Smooth muscle cell (in vitro differentiated cells): Measurements from ENCODE around the gene IFFO2. TPM values are rescaled to one million over a fixed set of nuclear protein-coding genes. Genes with fewer than 3 reads are reported as not detected.

Source experiments
- DNase-seq: peaks from one replicate; lab custom pipeline; 2025; ENCODE audit not compliant: unreplicated experiment; lab: John Stamatoyannopoulos, UW
- H2AFZ ChIP-seq: fragments of 200-600 bp; sonication (generic); 2 replicates; pipeline ENCODE4 v1.6.0; 2016; ENCODE audit warnings: antibody characterized with exemption, low read depth, mild to moderate bottlenecking
- H3F3A ChIP-seq: fragments of 200-600 bp; sonication (generic); 2 replicates; pipeline ENCODE4 v1.6.0; 2017; ENCODE audit warnings: antibody characterized with exemption, low read depth
- H3K27ac ChIP-seq: fragments of 200-600 bp; sonication (generic); 2 replicates; pipeline ENCODE4 v1.5.1; 2016; ENCODE audit warnings: low read depth, mild to moderate bottlenecking
- H3K27me3 ChIP-seq: fragments of 200-600 bp; sonication (generic); 2 replicates; pipeline ENCODE4 v1.6.1; 2016; ENCODE audit warnings: low read depth, mild to moderate bottlenecking
- H3K36me3 ChIP-seq: fragments of 200-600 bp; sonication (generic); 2 replicates; pipeline ENCODE4 v1.5.1; 2016; ENCODE audit warnings: low read depth
- H3K4me1 ChIP-seq: fragments of 200-600 bp; sonication (generic); 2 replicates; pipeline ENCODE4 v1.5.1; 2016; ENCODE audit warnings: low read depth
- H3K4me2 ChIP-seq: fragments of 200-600 bp; sonication (generic); 2 replicates; pipeline ENCODE4 v1.6.0; 2016; ENCODE audit warnings: mild to moderate bottlenecking
- H3K4me3 ChIP-seq: fragments of 200-600 bp; sonication (generic); 2 replicates; pipeline ENCODE4 v1.5.1; 2016; ENCODE audit warnings: mild to moderate bottlenecking
- H3K79me2 ChIP-seq: fragments of 200-600 bp; sonication (generic); 2 replicates; pipeline ENCODE4 v1.6.0; 2016; ENCODE audit warnings: low read depth, mild to moderate bottlenecking
- H3K9ac ChIP-seq: fragments of 200-600 bp; sonication (generic); 2 replicates; pipeline ENCODE4 v1.6.0; 2016; ENCODE audit warnings: low read depth
- H3K9me3 ChIP-seq: fragments of 200-600 bp; sonication (generic); replicated peaks from 2 replicates; pipeline ENCODE4 v1.5.1; 2016; ENCODE audit warnings: low read depth
- H4K20me1 ChIP-seq: fragments of 200-600 bp; sonication (generic); 2 replicates; pipeline ENCODE4 v1.6.0; 2016; ENCODE audit warnings: low read depth
- WGBS: methylation state at CpG from one replicate; pipeline ENCODE4 v1.1.7; 2016; ENCODE audit warnings: low lambda C conversion rate; 5-methylcytosine and 5-hydroxymethylcytosine counted together
- polyA plus RNA-seq: library from polyadenylated mRNA; unstranded; fragments of >200 nt; fragmentation: Nextera tagmentation; extraction: Ambion mirVana; gene quantifications from 2 replicates; pipeline ENCODE4 v1.2.1, GENCODE V29; 2016
- total RNA-seq: library from RNA; depleted of rRNA; stranded (reverse); fragments of >200 nt; gene quantifications from 2 replicates; pipeline ENCODE4 v1.2.3, GENCODE V29; 2014
- TF ChIP-seq, protein P1 (sequence below): fragments of 200-600 bp; sonication (generic); IDR thresholded peaks from 2 replicates; pipeline ENCODE4 v1.5.1; 2017; ENCODE audit warnings: borderline replicate concordance, mild to moderate bottlenecking, antibody characterized with exemption; ENCODE audit not compliant: insufficient read depth, poor library complexity, severe bottlenecking

Gene IFFO2
- total and polyA plus RNA-seq, 2 experiments from 2014 or later = 5.7 to 19.1 TPM

- TF ChIP-seq, protein P1, sequence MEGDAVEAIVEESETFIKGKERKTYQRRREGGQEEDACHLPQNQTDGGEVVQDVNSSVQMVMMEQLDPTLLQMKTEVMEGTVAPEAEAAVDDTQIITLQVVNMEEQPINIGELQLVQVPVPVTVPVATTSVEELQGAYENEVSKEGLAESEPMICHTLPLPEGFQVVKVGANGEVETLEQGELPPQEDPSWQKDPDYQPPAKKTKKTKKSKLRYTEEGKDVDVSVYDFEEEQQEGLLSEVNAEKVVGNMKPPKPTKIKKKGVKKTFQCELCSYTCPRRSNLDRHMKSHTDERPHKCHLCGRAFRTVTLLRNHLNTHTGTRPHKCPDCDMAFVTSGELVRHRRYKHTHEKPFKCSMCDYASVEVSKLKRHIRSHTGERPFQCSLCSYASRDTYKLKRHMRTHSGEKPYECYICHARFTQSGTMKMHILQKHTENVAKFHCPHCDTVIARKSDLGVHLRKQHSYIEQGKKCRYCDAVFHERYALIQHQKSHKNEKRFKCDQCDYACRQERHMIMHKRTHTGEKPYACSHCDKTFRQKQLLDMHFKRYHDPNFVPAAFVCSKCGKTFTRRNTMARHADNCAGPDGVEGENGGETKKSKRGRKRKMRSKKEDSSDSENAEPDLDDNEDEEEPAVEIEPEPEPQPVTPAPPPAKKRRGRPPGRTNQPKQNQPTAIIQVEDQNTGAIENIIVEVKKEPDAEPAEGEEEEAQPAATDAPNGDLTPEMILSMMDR = no peak
- peaks cover 65% of the 10 kb centered on the region for H3K79me2 ChIP-seq
Observed at GRCh38 chr1:18954270-18955071, 2.0 kb downstream of the IFFO2 start.

DNA sequence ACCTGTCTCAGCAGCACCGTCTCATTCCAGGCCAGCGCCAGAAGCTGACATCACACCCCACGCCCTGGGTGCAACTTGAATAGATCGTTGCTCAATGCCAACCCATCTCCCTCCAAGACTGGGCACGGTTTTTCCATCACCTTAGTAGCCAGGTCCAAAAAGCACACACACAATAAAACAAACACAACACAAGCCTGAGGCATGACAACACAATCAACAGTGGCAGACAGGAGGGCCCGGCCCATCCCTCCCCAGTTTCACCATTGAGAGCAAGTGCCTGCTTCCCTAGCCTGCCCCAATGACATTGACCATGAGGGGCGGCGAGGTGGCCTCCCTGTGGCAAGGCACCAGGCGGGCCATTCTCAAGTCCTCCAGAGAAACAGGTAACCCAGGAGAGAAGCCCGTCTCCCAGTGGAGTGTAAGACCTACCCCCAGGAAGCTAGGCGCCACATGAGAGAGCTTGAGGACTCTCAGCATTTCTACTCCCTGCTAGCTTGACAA lies 2.7 kb downstream of the IFFO2 start:
- no peak for DNase-seq
- H3K27ac ChIP-seq = peak overlapping the region; percentile 97
- TF ChIP-seq, protein P1 = no peak
- no peaks in the 10 kb centered on the region for H3K27me3 ChIP-seq
- H3K9ac ChIP-seq = peak overlapping the region; percentile 62
- H3K4me2 ChIP-seq = peak overlapping the region; percentile 85
- H3K4me1 ChIP-seq = peaks cover 27% of the 10 kb centered on the region
- H3F3A ChIP-seq = peaks cover 26% of the 10 kb centered on the region
- 91% methylated on average over 11 of the region's 11 CpGs for WGBS
- H4K20me1 ChIP-seq = peaks cover 30% of the 10 kb centered on the region
- no peaks in the 10 kb centered on the region for H3K36me3 ChIP-seq
- no peak overlapping the region for H2AFZ ChIP-seq
- H3K9me3 ChIP-seq = no peaks in the 10 kb centered on the region
- H3K4me3 ChIP-seq = peak overlapping the region; percentile 69
- peaks cover 72% of the 10 kb centered on the region for H3K79me2 ChIP-seq

More at GRCh38 chr1:18954270-18955071, 2.0 kb downstream of the IFFO2 start:
- peak overlapping the region; percentile 85 for H3K4me2 ChIP-seq
- peaks cover 19% of the 10 kb centered on the region for H3F3A ChIP-seq
- H4K20me1 ChIP-seq = peaks cover 30% of the 10 kb centered on the region
- no peaks in the 10 kb centered on the region for H3K27me3 ChIP-seq
- WGBS = 33% methylated on average over 7 of the region's 7 CpGs
- no peaks in the 10 kb centered on the region for H3K36me3 ChIP-seq
- H3K4me3 ChIP-seq = peak overlapping the region; percentile 69
- peak overlapping the region; percentile 97 for H3K27ac ChIP-seq
- H3K4me1 ChIP-seq = peaks cover 20% of the 10 kb centered on the region
- DNase-seq = no peak
- H3K9ac ChIP-seq = peak overlapping the region; percentile 62
- H3K9me3 ChIP-seq = no peaks in the 10 kb centered on the region
- H2AFZ ChIP-seq = no peak overlapping the region

GRCh38 chr1:18951818-18952391 lies 4.6 kb downstream of the IFFO2 start:
- no peaks in the 10 kb centered on the region for H3K36me3 ChIP-seq
- peak overlapping the region; percentile 89 for H3K9ac ChIP-seq
- peaks cover 44% of the 10 kb centered on the region for H4K20me1 ChIP-seq
- H3K4me1 ChIP-seq = peaks cover 29% of the 10 kb centered on the region
- H3F3A ChIP-seq = peaks cover 44% of the 10 kb centered on the region
- peak overlapping the region; percentile 85 for H3K4me2 ChIP-seq
- no peaks in the 10 kb centered on the region for H3K9me3 ChIP-seq
- TF ChIP-seq, protein P1 = no peak
- peaks cover 91% of the 10 kb centered on the region for H3K79me2 ChIP-seq
- DNase-seq = no peak
- 40% methylated on average over 8 of the region's 8 CpGs for WGBS
- H3K27me3 ChIP-seq = no peaks in the 10 kb centered on the region
- H2AFZ ChIP-seq = no peak overlapping the region
- H3K27ac ChIP-seq = peak overlapping the region; percentile 97
- H3K4me3 ChIP-seq = no peak overlapping the region
